Neural progenitor cell (in vitro differentiated cells): ENCODE results near the gene SMOC2. TPM values are rescaled to one million over a fixed set of nuclear protein-coding genes. Genes with fewer than 3 reads are reported as not detected.

Source experiments
- DNase-seq: peaks from one replicate; pipeline ENCODE4 v3.0.0-alpha.2; 2016; ENCODE audit warnings: low spot score
- H2AFZ ChIP-seq: fragments of 200-600 bp; sonication (generic); replicated peaks from 2 replicates; pipeline ENCODE4 v1.6.1; 2016; ENCODE audit warnings: antibody characterized with exemption
- H3F3A ChIP-seq: fragments of 200-600 bp; sonication (generic); 2 replicates; pipeline ENCODE4 v1.6.1; 2016; ENCODE audit warnings: antibody characterized with exemption, low read depth
- H3K27ac ChIP-seq: fragments of 200-600 bp; sonication (generic); 2 replicates; pipeline ENCODE4 v1.5.1; 2016; ENCODE audit warnings: mild to moderate bottlenecking
- H3K27me3 ChIP-seq: fragments of 200-600 bp; sonication (generic); 2 replicates; pipeline ENCODE4 v1.6.1; 2016; ENCODE audit warnings: mild to moderate bottlenecking, moderate library complexity
- H3K36me3 ChIP-seq: fragments of 200-600 bp; sonication (generic); 2 replicates; pipeline ENCODE4 v1.5.1; 2016
- H3K4me1 ChIP-seq: fragments of 200-600 bp; sonication (generic); 2 replicates; pipeline ENCODE4 v1.6.1; 2016; ENCODE audit warnings: mixed run types
- H3K4me2 ChIP-seq: fragments of 200-600 bp; sonication (generic); 2 replicates; pipeline ENCODE4 v1.6.1; 2016
- H3K4me3 ChIP-seq: fragments of 200-600 bp; sonication (generic); 2 replicates; pipeline ENCODE4 v1.5.1; 2016
- H3K79me2 ChIP-seq: fragments of 200-600 bp; sonication (generic); 2 replicates; pipeline ENCODE4 v1.6.1; 2016; ENCODE audit warnings: low read depth
- H3K9ac ChIP-seq: fragments of 200-600 bp; sonication (generic); 2 replicates; pipeline ENCODE4 v1.6.1; 2016
- H3K9me3 ChIP-seq: fragments of 200-600 bp; sonication (generic); 2 replicates; pipeline ENCODE4 v1.5.1; 2016; ENCODE audit warnings: low read depth
- H4K20me1 ChIP-seq: fragments of 200-600 bp; sonication (generic); 2 replicates; pipeline ENCODE4 v1.6.1; 2016; ENCODE audit warnings: low read depth
- H3K27ac Mint-ChIP-seq: 3 replicates; pipeline ENCODE4 v1.8.0; 2021; ENCODE audit warnings: mixed read lengths
- H3K27me3 Mint-ChIP-seq: 2 replicates; pipeline ENCODE4 v1.8.0; 2022; ENCODE audit warnings: low read depth, mild to moderate bottlenecking, inconsistent platforms, moderate library complexity, mixed read lengths; ENCODE audit not compliant: insufficient read depth
- H3K36me3 Mint-ChIP-seq: 3 replicates; pipeline ENCODE4 v1.8.0; 2021; ENCODE audit warnings: mixed read lengths
- H3K4me1 Mint-ChIP-seq: 3 replicates; pipeline ENCODE4 v1.8.0; 2021; ENCODE audit warnings: mixed read lengths
- H3K4me3 Mint-ChIP-seq: 3 replicates; pipeline ENCODE4 v1.8.0; 2021; ENCODE audit warnings: mild to moderate bottlenecking, moderate library complexity, mixed read lengths
- H3K9me3 Mint-ChIP-seq: 3 replicates; pipeline ENCODE4 v1.8.0; 2020; ENCODE audit warnings: mixed read lengths
- EZH2 ChIP-seq: fragments of 200-600 bp; sonication (generic); IDR thresholded peaks from 2 replicates; pipeline ENCODE4 v1.6.1; 2017; ENCODE audit warnings: antibody characterized with exemption, mild to moderate bottlenecking, moderate library complexity
- EZH2phosphoT487 ChIP-seq: fragments of 200-600 bp; sonication (generic); IDR thresholded peaks from 2 replicates; pipeline ENCODE4 v1.6.1; 2017; ENCODE audit warnings: antibody characterized with exemption
- total RNA-seq: library from RNA; depleted of rRNA; stranded (reverse); fragments of >200 nt; gene quantifications from 2 replicates; pipeline ENCODE4 v1.2.3, GENCODE V29; 2015; ENCODE audit warnings: low replicate concordance
- TF ChIP-seq, protein P1 (sequence below): fragments of 200-600 bp; sonication (generic); IDR thresholded peaks from 2 replicates; pipeline ENCODE4 v1.5.1; 2017; ENCODE audit warnings: antibody characterized with exemption, mild to moderate bottlenecking

SMOC2 gene
- total RNA-seq, 1 donor from 2014 or later = 0.75 TPM

DNA sequence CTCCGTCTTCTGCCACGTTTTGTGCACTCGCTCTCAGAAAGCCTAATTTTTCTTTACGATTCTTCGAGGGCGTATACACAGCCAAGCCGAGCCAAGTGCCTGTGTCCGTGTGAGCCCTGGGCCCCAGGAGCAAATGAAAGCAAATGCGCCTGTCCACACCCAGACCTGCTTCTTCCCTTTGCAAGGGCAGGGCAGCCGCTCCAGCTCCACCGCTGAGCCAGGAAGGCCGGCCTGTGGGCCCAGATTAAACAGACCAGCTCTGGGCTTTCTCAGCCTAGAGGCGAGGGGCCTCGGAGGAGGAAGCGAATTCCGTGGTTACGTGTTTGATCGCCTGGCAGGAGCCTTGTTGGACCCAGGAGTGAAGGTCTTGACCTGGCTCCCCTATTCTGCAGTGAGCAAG, 184.6 kb downstream of the SMOC2 start:
- DNase-seq = no peak
- Mint-ChIP-seq H3K27me3 (peaks cover 4% of the 10 kb centered on the region), H3K27ac (peak overlapping the region; percentile 75), H3K4me3 (no peak overlapping the region), H3K4me1 (peaks cover 26% of the 10 kb centered on the region), H3K9me3 (peaks cover 4% of the 10 kb centered on the region), H3K36me3 (no peaks in the 10 kb centered on the region)
- Histone ChIP-seq H3K79me2 (no peaks in the 10 kb centered on the region), H3K27me3 (no peaks in the 10 kb centered on the region), H3K4me3 (no peak overlapping the region), H4K20me1 (no peaks in the 10 kb centered on the region), H3K4me1 (no peaks in the 10 kb centered on the region), H3K9me3 (no peaks in the 10 kb centered on the region), H3F3A (no peaks in the 10 kb centered on the region), H3K4me2 (no peak overlapping the region), H3K27ac (no peak overlapping the region), H2AFZ (no peak overlapping the region), H3K36me3 (no peaks in the 10 kb centered on the region), H3K9ac (no peak overlapping the region)
- no peak for TF ChIP-seq EZH2
- TF ChIP-seq EZH2phosphoT487 = no peak
- TF ChIP-seq, protein P1, sequence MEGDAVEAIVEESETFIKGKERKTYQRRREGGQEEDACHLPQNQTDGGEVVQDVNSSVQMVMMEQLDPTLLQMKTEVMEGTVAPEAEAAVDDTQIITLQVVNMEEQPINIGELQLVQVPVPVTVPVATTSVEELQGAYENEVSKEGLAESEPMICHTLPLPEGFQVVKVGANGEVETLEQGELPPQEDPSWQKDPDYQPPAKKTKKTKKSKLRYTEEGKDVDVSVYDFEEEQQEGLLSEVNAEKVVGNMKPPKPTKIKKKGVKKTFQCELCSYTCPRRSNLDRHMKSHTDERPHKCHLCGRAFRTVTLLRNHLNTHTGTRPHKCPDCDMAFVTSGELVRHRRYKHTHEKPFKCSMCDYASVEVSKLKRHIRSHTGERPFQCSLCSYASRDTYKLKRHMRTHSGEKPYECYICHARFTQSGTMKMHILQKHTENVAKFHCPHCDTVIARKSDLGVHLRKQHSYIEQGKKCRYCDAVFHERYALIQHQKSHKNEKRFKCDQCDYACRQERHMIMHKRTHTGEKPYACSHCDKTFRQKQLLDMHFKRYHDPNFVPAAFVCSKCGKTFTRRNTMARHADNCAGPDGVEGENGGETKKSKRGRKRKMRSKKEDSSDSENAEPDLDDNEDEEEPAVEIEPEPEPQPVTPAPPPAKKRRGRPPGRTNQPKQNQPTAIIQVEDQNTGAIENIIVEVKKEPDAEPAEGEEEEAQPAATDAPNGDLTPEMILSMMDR = no peak

DNA sequence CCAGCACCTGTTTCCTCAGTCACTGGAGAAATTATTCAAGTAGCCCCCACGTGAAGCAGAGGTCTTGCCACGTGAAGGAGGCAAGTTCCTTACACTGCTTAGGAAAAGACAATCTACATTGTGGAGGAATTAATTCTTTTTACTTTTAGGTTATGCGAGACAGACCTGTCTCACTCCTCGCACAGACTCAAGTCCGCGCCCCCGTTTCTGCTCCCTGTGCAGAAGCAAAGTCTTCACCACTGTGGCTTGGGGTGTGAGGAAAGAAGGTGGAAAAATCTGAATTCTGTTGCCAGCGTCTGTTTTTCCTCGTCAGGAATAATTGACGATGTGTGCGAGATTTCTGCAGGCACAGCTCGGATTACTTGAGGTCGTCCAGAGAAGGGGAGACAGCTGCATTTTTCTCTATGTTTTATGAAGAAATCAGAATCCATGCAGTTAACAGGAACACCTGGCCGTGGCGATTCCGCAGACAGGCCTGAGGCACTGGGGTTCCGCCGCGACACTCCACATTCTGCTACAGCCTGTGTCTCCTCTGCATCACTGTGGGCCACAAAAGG, 185.1 kb downstream of the SMOC2 start:
- H3K27me3 ChIP-seq = no peaks in the 10 kb centered on the region
- Mint-ChIP-seq H3K9me3 (peaks cover 4% of the 10 kb centered on the region), H3K36me3 (no peaks in the 10 kb centered on the region), H3K4me1 (peaks cover 31% of the 10 kb centered on the region), H3K27ac (no peak overlapping the region), H3K4me3 (no peak overlapping the region), H3K27me3 (peaks cover 4% of the 10 kb centered on the region)
- H2AFZ ChIP-seq = no peak overlapping the region
- H3K27ac ChIP-seq = no peak overlapping the region
- no peaks in the 10 kb centered on the region for H3K9me3 ChIP-seq
- no peaks in the 10 kb centered on the region for H3K4me1 ChIP-seq
- H3K79me2 ChIP-seq = no peaks in the 10 kb centered on the region
- TF ChIP-seq EZH2phosphoT487 (no peak), EZH2 (no peak)
- TF ChIP-seq, protein P1 = no peak
- no peaks in the 10 kb centered on the region for H4K20me1 ChIP-seq
- no peaks in the 10 kb centered on the region for H3F3A ChIP-seq
- no peak for DNase-seq
- no peak overlapping the region for H3K9ac ChIP-seq
- H3K4me2 ChIP-seq = no peak overlapping the region
- no peaks in the 10 kb centered on the region for H3K36me3 ChIP-seq
- H3K4me3 ChIP-seq = no peak overlapping the region

DNA sequence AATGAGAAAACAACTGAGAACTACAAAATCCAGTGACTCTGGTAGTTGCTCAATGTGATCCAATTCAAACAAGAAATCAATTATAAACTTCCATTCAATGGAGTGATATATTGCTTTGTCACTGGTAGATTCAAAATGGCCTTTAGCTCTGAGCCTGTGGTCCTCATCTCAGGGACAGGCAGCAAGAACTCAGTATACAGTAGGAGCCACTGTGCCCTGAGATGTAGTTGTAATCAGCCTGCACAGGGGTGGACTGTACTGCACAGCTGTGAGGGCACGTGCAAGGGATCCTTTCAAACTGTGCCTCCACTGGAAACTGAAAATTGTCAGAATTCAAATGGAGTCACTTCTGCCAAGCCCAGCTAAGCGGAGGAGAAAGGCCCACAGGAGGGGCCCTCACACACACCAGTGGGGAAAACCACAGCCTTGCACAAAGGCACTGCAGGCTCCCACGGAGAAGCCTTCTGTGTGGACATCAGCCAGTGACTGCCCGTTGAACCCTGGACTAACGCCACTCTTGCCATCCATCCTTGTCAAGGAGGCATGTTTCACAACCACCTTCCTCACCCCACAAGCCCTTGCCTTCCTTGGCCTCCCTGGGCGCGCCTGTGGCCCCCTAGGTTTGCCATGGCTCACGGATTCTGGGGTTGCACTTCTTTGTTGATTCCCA, 186.7 kb downstream of the SMOC2 start:
- Histone ChIP-seq H2AFZ (no peak overlapping the region), H3F3A (no peaks in the 10 kb centered on the region), H3K36me3 (no peaks in the 10 kb centered on the region), H3K9ac (no peak overlapping the region), H4K20me1 (no peaks in the 10 kb centered on the region), H3K4me3 (no peak overlapping the region), H3K27me3 (no peaks in the 10 kb centered on the region), H3K79me2 (no peaks in the 10 kb centered on the region), H3K4me1 (no peaks in the 10 kb centered on the region), H3K27ac (no peak overlapping the region), H3K4me2 (no peak overlapping the region), H3K9me3 (no peaks in the 10 kb centered on the region)
- Mint-ChIP-seq H3K27me3 (peaks cover 4% of the 10 kb centered on the region), H3K4me1 (peaks cover 36% of the 10 kb centered on the region), H3K9me3 (no peaks in the 10 kb centered on the region), H3K36me3 (no peaks in the 10 kb centered on the region), H3K27ac (no peak overlapping the region), H3K4me3 (no peak overlapping the region)
- TF ChIP-seq EZH2phosphoT487 (no peak), EZH2 (no peak)
- TF ChIP-seq, protein P1 = no peak
- DNase-seq = no peak
